ENCODE measurements around the gene IFI16.

- TF ChIP-seq CTCF (IDR thresholded peaks at IDR 0.05) (no peak), EZH2 (IDR thresholded peaks at IDR 0.05) (no peak), EZH2phosphoT487 (IDR thresholded peaks at IDR 0.05) (no peak)
These were observed 45.5 kb downstream of the IFI16 start for GRCh38 chr1:159055181-159055641.

All from neural progenitor cell (in vitro differentiated cells).